ENCODE data around the gene DSG2.
"Not testable (repeated sequence)": the region's sequence is repeated elsewhere in the genome, so short reads cannot be mapped to it uniquely, and the experiment has no call there.

DSG2 gene

GRCh38 chr18:31497836-31498573 lies at the start of gene DSG2:
Gene DSG2, plus strand, starts transcription at chr18:31498177. Its CDS starts 75 bp downstream, at chr18:31498252.
- DNase-seq (ENCODE audit: low read depth in 2 of 2), result no peak

GRCh38 chr18:31450409-31450808 lies 47.6 kb upstream of the DSG2 start:
- no peak for DNase-seq (ENCODE audit: low read depth in 2 of 2)

- DNase-seq (ENCODE audit: low read depth in 2 of 2), result no peak
Observed at GRCh38 chr18:31451625-31452024, 46.4 kb upstream of the DSG2 start.

- DNase-seq (ENCODE audit: low read depth in 2 of 2), result no peak
Observed at GRCh38 chr18:31454066-31454708, 43.8 kb upstream of the DSG2 start.

- DNase-seq (ENCODE audit: low read depth in 2 of 2), result no peak
Observed at GRCh38 chr18:31469629-31470028, 28.3 kb upstream of the DSG2 start.

GRCh38 chr18:31478688-31479087 lies 19.3 kb upstream of the DSG2 start:
- DNase-seq (ENCODE audit: low read depth in 2 of 2), result no peak

DNA sequence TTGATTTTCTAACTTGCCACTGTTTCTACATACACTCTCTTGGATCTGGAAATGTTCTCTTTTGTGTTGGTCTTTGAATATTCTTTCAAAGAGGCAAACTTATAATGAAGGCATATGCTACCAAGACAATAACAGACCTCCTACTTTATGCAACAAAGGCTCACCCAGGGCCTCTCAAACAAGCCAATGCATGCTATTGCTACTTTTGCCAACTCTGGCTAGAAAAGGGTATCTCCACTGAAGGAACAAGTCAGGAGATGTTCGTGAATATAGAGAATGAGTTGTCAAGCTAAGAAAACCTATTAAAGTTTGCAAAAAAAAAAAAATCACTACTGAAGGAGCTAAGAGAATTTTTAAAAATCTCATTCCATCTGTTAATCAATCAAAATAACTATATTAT lies 15.9 kb upstream of the DSG2 start:
- no peak for DNase-seq (ENCODE audit: low read depth in 2 of 2)

- no peak for DNase-seq (ENCODE audit: low read depth in 2 of 2)
Observed at GRCh38 chr18:31483396-31483795, 14.6 kb upstream of the DSG2 start.

DNA sequence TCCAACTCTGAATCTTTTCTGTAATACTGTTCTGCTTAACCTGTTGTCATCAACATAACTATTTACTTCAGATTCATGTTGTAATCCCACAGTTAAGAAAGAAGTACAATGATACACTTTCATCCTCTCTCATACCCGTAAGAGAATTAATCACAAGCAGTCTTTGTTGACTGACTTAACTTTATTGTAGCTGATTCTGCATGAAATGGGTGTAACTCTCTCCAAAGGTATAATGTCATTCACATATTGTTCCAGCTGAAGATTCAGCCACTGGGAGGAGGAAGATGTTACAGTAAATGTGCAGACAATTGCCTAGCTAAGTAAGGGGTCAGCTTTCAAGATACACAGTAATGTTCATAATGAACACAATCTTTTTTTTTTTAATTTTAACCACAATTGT lies 13.5 kb upstream of the DSG2 start:
- no peak for DNase-seq (ENCODE audit: low read depth in 2 of 2)

- DNase-seq (ENCODE audit: low read depth in 2 of 2), result no peak
Observed at GRCh38 chr18:31486165-31486564, 11.8 kb upstream of the DSG2 start.

- no peak for DNase-seq (ENCODE audit: low read depth in 2 of 2)
Observed at GRCh38 chr18:31487246-31488015, 10.5 kb upstream of the DSG2 start.

GRCh38 chr18:31489311-31489710 lies 8.7 kb upstream of the DSG2 start:
- DNase-seq (ENCODE audit: low read depth in 2 of 2), result no peak

GRCh38 chr18:31490387-31490786 lies 7.6 kb upstream of the DSG2 start:
- DNase-seq (ENCODE audit: low read depth in 2 of 2), result no peak

DNA sequence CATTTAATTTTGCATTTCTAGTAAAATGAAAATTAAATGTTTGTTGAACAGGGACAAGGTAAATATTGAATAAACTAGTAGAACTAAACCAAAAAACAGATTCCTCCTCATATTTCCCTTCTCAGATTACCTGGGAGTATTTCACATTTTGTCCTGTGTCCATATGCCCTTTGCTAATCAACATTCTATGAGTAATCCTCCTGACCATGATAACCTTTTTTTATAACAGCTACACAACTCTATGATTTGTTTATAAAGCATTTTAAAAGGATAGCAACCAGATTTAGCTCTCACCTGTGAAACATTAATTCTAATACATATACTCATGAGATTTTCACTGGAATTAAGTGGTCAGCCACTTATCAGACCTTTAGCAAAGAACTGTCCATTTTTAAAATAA lies 7.1 kb upstream of the DSG2 start:
- no peak for DNase-seq (ENCODE audit: low read depth in 2 of 2)

DNA sequence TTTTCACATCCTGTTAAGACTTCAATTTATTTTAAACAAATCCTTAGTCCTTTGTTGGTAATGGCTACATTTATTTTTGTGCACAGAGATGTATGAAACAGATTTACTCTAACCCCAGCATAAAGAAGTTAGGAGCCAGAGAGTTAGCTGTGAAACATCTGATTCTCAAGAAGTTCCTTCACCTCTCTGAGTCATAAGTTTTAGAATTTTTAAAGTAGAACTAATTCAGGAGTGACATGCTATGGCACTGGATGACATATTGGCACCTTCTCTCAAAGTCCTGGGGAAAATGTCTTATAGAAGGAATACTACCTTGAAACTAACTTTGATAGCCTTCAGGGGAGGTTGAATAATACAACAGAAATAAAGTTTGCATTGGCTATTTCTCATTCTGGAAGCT lies 6.4 kb upstream of the DSG2 start:
- DNase-seq (ENCODE audit: low read depth in 2 of 2), result no peak

- DNase-seq (ENCODE audit: low read depth in 2 of 2), result no peak
Observed at GRCh38 chr18:31492671-31493070, 5.3 kb upstream of the DSG2 start.

DNA sequence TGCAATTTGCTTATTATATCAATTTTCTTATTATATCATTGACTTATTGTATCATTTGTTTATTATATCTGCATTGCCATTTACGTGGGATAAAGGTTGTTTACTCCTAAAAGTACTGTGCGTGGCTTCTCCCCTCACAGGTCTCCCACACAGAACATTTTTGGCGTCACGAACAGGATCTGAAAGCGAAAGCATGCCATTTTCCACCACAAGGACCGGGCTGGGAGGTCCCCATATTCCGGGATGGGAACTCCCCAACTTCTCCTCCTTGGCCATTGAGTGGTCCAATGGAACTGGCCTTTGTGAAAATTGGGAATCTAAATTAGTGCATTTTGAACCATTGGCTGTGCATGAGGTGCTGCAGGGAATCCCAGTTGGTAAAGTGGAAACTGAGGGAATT lies 4.8 kb upstream of the DSG2 start:
- no peak for DNase-seq (ENCODE audit: low read depth in 2 of 2)

GRCh38 chr18:31493941-31494340 lies 4.0 kb upstream of the DSG2 start:
- DNase-seq (ENCODE audit: low read depth in 2 of 2), result no peak

- DNase-seq (ENCODE audit: low read depth in 2 of 2), result not testable (repeated sequence)
Observed at GRCh38 chr18:31494705-31495244, 3.2 kb upstream of the DSG2 start.

- no peak for DNase-seq (ENCODE audit: low read depth in 2 of 2)
Observed at GRCh38 chr18:31497404-31497835, 557 bp upstream of the DSG2 start.

GRCh38 chr18:31498574-31499524 lies 872 bp downstream of the DSG2 start:
- DNase-seq (ENCODE audit: low read depth in 2 of 2), result no peak
